Activated gamma-delta T cell treated with Interleukin-2 at 50 U/mL for 16 hours (primary cell): Measurements from ENCODE around the gene ZNF438.

ENCODE experiments used
- DNase-seq: peaks from one replicate; pipeline ENCODE4 v3.0.0-alpha.2; 2020

ZNF438 gene

DNA sequence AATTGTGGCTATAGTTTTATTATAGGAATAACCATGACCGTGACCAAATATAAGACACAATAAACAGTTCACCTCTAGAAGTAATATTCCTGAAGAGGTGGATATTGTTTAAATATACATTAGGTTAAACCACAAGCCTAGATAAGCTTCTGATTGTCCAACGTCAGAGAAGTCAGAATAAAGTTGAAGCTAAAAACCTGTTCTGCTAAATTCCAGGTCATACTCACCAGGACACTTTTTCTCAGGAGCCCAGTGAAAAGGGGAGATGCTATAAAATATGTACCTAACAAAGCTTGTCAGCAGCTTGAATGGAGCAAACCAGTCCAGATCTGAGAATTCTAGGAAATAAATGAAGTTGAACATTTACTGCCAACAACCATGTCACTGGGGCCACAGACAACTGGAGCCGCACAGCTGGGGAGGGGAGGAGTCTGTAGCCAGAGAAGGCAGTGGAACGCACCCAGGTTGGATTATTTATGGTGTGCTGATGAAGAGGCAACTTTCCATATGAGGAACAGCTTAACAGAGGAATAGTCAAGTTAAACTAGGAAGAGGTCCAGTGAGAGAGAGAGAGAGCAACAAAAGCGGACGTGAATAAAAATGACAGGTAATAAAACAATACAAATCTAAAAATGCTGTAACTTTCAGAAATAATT, 191.1 kb downstream of the ZNF438 start:
- DNase-seq, result no peak

DNA sequence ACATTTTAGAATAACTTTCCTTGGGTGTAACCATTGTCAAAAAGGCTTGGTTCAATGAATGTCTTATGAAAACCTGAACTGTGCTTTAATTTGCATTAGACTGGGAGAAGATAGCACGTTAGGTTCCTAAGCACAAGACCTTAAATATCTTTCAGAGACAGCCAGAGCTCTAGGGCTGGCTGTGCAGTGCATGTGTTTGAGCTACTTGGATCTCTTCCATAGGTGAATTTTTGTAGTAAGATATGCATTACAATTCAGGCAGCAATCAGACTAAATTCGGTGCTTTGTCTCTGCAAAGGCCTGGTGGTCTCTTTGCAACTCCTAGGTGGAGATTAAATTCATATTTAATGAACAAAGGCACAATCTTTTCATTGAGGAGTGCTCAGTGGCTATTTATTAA, 192.0 kb downstream of the ZNF438 start:
- DNase-seq, result no peak

DNA sequence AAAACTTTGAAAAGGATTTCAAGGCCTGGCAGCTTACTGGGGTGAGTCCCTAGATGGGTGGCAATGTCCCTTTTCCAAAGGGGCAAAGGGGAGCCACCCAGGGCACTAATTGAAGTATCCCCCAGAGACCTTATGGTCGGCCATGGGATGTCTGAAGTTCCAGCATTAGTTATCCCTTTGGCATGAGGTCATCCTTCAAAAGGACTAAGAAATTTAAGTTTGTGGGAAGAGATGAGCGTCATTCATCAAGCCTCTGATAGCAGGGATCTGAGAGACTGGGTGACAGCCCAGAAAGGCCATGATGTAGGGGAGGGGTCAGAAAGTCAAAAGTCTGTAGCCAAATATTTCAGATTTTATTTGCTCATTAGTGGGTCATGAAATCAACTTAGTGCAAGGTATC, 195.3 kb downstream of the ZNF438 start:
- DNase-seq, result no peak

DNA sequence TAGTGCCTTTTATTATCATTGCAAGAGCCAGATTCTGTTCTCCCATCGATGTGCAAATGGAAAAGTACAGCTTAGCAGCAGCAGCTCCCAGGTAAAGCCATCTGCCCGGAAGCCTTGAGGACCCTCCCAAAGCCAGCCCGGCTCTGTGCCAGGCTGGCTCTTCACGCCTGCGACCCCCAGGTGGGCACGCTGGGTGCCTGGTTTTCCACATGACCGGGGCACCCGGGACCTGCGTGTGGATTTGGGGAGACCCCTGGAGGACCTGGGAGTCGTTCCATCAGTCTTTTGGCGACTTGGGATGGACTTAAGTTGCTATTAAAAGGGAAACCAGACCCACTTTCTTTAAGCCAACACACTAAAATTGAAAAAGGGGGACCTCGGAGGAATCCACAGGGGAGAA, 196.5 kb downstream of the ZNF438 start:
- DNase-seq, result no peak

DNA sequence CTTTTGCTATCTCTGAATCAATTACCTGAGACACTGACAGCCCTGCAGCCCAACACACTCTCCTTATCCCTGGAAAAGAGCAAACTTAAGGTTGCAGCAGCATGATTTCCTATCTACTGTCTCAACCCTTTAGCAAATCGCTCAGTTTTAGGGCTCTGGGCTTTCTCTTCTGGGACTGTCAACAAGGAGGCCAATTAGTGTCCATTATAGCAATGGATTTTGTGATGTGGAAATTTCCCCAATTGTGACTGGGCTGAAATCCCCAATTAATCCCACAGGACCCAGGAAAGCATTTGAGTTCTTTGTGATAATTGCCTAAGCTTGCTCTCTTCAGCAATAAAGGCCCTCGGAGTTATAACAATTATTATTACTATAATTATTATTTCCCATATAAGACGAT, 197.0 kb downstream of the ZNF438 start:
- DNase-seq, result no peak

DNA sequence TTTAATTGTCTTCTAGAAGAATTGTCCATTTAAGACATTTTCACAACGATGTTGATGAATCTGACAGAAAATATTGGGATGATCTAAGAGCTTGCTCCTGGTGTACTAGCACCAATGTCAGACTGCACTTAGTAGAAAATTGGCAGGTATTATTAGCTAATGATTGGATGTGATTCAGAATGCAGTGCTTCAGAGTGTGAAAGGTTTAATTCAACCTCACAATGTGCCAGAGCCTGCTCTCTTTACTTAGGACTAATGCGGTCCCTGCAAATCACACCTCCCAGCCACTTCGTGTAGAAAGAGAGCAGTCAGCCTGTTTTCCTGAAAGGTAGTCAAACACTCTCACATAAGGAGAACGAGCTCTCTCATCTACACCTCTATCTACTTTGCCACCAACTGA, 197.5 kb downstream of the ZNF438 start:
- DNase-seq, result no peak

DNA sequence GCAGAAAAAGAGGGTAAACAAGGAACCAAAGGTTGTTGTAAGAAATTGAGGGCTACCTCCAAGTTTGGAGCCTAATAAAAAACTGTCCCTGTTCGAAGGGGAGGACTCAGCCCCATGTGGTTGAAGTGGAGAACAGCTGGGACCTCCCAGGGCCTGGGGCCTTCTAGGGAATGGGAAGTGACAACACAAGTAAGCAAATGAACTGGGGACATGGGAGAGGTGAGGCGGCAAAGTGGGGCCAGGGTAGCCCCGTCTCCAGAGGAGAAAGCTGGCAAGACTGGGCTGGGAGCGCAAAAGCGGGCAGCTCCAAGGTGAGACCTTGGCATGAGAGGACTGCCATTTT, 198.1 kb downstream of the ZNF438 start:
- DNase-seq, result no peak

DNA sequence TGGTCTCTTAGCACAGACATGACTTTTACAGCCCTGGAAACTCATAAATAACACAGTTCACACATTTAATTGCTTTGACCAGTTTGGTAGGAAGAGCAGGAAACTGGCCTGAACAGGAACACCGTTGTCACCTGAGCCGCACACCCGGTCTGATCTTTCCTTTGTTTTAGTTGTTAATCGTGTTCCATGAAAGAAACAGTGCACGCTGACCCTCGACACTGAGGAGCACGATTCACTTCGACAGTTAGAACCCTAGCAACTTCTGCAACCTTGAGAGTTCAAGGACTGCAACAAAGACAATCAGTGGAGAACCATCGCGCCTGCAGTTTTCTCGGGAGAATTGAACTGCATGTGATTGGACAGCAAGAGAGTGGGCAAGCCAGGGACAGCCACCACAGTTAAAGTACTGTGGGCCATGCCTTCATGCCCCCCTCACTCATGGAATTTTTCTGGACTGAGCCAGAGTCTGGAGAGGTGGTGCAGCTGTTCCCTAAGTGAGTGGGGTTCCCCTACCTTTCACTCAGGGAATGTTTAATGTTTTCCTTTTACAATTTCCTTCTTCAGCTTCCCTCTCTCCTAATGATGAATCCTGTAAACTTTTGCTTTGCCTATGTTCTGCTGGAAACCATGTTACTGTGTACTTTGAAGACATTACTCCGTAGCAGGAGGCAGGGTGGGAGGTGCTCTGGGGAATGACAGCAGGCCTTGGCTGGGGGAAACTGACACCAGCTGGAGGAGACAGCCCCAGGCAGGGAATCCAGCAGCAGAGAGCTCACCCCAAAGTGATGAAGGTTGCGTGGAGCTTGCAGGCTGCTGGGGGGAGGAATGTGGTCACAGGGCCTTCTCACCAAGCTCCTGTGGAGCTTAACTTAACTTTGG, 198.7 kb downstream of the ZNF438 start:
- no peak for DNase-seq

DNA sequence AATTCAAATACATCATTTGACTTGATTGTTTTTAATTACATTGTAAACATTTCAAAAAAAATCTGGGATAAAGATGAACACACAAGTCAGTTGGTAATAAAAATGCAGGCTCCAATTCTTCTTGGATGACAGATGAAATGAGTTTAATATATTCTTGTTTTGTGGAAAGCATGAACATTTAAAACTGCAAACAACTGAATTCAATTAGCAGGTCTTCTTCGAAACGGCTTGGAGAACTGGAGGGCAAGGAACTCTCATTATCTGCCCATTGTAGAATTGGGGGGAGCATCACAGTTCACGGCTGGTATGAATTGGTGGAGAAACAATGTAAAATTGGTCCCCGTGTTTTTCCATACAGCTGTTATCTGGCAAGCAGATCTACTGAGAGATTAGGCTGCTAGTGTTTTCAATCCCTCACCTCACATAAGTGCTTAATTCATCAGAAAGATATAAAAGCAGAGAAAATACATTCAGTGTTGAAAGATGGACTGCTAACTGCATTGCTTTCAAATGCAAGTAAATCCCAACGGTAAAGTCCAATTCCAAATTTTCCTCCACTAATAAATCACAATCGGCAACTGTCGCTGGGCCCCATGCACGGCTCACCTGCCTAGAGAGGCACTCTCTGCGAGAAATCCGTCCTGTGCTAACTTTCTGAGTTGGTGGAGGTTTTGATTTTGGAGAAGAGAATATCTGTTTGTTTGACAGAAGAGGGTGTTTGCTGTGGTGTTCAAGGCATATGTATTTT, 199.5 kb downstream of the ZNF438 start:
- no peak for DNase-seq

DNA sequence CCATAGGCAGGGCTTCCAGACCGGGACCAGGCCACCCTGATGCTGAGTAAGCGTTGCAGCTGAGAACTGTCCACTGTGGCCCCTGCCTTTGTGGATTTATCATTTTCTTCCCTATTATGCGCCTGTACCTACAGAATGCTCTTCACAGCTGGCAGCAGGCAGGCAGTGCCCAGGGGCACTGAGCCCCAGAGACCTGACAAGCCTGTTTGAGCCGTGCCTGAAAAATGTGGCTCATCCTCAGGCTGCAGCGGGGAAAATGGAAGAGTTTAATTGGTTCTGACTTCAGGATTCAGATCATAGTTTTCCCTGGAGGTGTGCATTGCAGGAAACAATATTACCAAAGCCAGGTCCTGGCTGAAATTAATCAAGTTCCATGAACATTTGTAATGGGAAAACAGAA, 200.2 kb downstream of the ZNF438 start:
- DNase-seq, result no peak

DNA sequence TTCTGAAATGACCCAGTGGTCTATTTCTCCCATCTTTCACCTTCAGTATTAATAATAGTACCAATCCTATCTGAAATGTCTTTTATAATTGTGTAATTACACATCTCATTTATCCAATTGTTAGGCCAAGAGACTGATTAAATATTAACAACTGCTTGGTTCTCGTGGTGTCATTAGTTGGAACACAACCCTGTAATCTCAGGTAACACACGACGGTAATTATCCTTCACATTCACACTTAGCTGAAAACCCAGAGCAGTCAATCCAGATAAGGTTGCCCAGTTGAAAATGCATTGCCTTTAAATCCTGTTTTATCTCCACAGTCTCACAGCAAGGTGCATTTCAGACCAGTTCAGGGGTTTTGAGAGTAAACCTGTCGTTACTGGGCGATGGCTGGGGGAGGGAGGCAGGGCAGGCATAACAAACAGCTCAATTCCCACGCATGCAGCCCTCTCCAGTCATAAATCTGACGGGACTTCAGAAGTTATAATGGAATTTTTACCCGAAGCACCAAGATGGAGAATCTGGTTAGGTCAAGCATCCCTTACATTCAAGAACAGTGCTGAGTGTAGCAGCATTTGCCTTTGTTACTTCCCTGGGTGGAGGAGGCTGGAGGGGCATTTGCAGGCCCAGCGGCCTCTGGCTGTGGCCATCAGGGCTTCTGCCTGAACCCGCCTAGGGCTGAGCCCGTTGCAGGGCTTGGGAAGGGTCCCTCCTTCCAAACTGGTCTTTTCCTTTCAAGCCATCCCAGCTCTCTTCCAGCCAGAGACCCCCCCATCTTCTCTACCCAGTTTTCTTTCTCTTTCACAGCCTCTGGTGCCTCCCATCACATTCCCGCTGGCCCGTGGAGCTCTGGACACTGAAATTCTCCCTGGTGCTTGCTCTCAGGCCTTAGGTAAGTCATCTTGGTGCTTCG, 201.1 kb downstream of the ZNF438 start:
- DNase-seq, result no peak

DNA sequence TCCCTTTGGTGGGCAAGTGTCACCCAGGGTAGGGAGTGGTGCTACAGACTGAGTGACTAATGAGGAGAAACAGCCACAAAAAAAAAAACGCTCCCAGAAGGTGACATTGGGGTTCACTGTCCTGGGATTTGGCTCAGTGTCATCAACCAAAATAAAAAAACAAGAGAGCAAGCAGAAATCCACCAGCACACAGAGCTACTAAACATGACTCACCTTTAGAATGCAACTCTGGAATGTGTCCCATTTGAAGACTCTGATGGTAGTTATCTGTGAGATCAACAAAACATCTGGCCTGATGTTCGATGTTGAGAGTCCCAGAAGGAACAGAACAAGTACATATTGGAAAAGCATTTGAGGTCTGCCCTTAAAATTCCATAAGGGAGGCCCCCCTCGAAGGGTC, 201.8 kb downstream of the ZNF438 start:
- DNase-seq, result no peak

DNA sequence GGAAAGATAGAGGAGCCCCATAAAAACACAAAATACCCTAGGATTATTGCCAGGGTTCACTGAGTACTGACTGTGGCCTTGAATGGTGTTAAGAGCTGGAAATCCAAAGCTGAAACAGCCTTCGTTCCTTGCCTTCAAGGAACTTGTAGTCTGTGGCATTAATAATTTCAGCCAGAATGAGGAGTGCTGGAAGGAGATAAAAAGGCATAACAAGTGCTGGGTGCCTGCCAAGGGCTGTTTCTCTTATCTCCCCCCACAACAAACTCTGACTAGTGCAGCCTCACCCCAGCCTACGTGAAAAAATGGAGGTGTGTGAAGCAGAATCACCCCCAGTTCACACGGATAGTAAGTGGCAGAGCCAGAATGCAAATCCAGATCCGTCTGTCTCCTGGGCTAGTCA, 203.0 kb downstream of the ZNF438 start:
- DNase-seq, result no peak

DNA sequence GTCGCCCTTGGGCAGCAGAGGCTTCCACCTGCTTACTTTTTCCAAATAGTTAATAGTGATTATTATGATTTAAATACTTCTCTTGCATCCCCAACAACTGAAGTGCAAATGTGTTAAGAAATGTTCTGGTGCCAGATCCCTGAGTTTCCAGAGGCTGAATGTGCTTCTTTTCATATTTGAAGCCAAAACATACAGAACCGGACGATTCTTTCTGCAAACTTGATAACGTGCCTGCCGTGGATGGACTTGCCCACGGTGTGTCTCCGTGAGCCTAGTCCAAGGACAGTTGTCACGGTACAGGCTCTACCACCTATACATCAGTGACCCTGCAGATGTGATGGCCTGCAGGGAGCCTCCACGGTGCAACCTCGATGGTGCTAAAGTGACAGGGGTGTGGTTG, 203.5 kb downstream of the ZNF438 start:
- no peak for DNase-seq

DNA sequence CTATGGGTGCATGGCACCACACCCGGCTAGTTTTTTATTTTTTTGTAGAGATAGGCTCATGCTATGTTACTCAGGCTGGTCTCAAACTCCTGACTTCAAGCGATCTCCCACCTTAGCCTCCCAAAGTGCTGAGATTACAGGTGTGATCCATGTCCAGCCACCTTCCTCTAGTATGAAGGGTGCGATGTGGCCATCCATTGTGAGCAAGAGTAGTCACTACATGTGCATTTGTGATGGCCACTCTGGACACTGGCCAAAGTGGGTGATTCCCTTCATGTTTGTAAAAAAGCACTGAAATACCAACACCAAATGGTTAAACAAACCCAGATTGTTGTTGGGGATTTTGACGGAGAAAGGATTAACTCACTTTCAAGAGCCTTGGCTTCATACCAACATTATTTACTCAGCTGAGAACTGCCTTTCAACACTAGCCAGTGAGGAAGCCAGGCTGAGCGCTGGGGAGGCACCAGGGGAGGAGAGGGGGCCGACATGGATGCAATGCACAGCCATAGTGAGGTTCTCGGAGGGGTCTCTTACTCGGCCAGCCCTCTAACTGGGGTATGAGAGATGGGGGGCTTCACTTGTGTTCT, 204.0 kb downstream of the ZNF438 start:
- no peak for DNase-seq

DNA sequence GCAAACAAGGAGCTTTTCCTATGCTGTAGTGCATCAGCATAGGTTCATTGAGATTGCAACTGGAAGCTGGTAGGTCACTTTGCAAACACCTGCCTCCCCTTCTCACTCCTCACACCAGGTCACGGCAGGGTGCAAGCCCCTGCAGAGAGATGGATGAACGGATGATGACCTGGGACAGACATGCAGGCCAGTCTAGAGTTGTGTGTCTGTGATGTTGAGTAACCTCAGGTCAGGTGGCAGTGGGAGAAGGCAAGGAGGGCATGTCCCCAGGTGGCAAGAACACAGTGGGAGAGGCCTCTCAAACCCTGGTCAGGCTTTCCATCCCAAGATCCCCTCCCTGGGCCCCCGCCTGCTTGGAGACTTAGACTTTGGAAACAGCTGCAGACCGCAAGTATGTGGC, 205.0 kb downstream of the ZNF438 start:
- DNase-seq, result no peak

DNA sequence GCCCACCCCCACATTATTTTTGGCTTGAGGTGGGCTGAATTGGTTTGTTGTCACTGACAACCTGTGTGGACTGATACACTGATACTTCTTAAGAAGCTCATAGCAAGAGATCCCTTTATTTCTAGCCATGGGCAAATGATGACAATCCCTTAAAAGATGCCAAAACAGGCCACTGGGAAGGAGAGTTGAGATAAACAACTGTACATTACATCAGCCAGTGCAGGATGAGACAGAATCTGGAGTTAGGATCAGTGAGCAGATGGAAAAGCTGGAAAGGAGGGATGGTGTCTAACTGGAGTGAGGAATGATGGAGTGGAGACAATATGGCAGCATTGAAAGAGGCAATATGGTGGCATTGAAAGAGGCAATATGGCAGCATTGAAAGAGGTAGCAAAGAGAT, 206.2 kb downstream of the ZNF438 start:
- DNase-seq, result no peak

DNA sequence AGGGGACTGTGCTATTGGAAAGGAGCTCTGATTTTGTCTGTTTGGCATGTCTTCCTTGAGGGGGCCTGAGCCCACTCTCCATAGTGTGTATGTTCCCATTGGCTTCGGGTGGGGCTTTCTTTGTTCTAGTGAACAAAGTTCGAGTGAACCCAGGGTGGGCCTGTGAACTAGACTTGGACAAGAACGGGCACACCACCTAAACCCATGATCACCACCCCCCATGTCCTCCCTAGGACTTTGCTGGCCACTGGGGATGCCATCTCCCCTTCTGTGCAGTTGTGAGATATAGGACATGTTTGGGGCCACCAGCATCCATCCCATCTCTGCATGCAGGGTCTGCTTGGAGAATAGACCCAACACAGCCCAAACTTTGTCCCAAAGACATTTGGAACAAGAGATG, 206.6 kb downstream of the ZNF438 start:
- no peak for DNase-seq

DNA sequence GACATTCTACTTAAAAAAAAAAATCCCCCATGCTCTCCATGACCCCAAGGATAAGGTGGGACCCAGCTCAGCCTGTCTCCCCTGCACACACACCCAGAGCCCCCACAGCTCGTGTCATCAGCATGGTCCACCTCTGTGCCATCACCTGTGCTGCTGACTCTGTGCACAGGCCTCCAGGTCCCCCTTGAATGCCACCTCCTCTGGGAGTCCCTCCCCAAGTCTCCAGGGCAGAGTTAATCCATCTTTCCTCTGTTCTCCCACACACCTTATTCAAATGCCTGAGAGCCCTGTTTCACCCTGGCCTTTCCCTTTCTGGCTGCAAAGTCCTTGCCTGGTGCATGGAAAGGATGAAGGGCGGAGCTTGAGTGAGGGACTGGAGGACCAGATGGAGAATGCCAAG, 208.0 kb downstream of the ZNF438 start:
- no peak for DNase-seq

DNA sequence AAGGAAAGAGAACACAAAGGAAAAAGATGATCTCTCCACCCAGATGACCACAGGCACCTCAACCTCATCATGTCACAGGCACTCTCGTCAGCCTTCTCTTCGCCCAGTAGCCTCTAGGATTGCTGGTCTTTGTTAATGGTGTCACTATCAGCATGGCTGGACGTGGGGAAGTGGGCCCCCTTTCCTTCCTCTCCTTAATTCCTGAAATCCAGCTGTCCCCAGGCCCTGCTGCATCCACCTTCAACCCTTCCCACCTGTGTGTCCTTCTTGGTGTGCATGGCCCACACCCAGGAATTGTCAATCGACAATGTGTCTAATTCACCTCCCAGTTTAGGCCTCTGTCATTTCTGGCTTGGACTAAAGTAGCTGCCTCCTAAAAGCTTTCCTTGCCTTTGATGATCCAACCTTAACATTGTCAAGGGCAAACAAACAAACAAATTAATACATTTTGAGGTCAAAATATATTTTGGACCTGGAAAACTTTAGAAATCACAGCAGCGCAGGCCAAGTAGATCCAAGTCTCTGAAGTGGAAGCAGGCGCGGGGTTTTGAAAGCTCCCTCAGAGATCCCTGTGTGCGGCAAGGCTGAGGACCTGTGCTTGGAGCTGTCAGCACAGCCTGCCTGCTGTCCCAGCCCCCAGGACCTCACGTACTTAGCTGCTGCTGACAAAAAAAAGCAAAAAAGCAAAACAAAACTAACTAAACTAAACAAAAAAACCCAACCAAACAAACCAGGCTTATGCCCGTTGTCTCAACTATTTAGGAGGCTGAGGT, 208.8 kb downstream of the ZNF438 start:
- DNase-seq, result no peak

DNA sequence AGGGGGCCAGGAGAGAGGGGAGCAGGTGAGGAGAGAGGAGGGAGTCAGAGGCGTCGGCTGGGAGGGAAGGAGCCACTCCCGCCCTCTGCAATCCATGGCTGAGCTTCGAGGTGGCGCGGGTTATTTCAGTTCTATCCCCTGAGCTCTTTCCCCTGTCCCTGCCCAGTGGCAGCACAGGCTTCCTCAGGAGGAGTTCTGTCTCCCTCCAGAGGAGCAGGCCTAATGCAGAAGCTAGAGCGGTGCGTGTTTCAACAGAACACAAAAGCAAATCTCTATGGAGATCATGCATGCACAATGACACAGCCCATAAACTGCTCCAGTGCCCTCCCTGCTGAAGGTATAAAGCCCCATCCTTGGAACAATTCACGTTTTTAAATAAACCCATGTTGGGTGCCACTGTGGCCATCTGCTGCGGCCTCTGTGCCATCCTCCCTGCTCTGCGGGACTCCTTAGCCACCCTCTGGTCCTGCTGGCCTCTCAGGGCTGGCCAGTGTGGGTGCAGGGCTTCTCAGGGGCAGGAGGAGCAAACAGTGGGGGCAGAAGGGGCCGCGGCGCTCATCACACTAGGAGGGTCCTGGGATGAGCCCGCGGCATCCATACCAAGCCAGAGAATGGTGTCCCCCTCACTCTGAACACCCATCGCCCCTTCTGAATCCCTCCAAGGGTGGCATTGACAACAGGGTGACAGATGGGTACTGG, 209.5 kb downstream of the ZNF438 start:
- no peak for DNase-seq
